HL-60 (cell line): ENCODE results near the gene TRAF7.

Experiments
- CTCF ChIP-seq: IDR thresholded peaks from one replicate; pipeline ENCODE4 v1.5.1; 2011; ENCODE audit warnings: low read length, control low read depth, inconsistent platforms; ENCODE audit not compliant: insufficient read depth
- GABPA ChIP-seq: IDR thresholded peaks from 2 replicates; pipeline ENCODE4 v1.6.1; 2012; ENCODE audit warnings: low read depth
- REST ChIP-seq: IDR thresholded peaks from 2 replicates; pipeline ENCODE4 v1.6.1; 2012; ENCODE audit warnings: low read depth; ENCODE audit not compliant: insufficient replicate concordance

- TF ChIP-seq CTCF (no peak), GABPA (no peak), REST (peak; percentile 19)
Measured at GRCh38 chr16:2155977-2156848, 631 bp downstream of the TRAF7 start.
